ENCODE results near the gene SSNA1.

The SSNA1 gene

GRCh38 chr9:137168904-137169856, 19.3 kb upstream of the SSNA1 start:
- FAIRE-seq, result no peak

DNA sequence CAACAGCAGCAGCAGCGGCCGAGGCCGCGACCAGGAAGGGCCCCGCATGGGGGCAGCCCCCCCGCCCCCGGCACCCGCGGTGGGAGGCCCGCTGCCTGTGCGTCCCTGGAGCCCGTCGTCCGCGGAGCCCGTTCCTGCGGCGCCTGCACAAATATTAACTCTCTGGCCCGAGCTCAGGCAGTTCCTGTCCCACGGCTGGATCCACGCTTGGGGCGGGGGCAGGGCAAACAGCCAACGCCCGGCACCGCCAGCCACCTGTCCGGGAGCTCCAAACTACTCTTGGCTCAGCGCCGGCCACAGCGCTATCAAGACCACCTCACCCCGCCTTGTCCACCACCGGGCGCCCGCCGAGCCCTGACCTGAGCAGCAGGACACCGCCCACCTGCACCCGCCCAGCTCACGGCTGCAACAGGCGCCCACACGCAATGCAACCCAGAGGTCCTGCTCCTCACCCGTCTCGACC, 18.5 kb upstream of the SSNA1 start, which contains the start of gene LRRC26:
LRRC26 (minus strand) TSS at position 156 of the 463 bp plus-strand sequence; CDS start at position 48, 108 bp downstream.
- no peak for FAIRE-seq

- FAIRE-seq, result no peak
These were observed 17.9 kb upstream of the SSNA1 start for GRCh38 chr9:137170486-137171148.

DNA sequence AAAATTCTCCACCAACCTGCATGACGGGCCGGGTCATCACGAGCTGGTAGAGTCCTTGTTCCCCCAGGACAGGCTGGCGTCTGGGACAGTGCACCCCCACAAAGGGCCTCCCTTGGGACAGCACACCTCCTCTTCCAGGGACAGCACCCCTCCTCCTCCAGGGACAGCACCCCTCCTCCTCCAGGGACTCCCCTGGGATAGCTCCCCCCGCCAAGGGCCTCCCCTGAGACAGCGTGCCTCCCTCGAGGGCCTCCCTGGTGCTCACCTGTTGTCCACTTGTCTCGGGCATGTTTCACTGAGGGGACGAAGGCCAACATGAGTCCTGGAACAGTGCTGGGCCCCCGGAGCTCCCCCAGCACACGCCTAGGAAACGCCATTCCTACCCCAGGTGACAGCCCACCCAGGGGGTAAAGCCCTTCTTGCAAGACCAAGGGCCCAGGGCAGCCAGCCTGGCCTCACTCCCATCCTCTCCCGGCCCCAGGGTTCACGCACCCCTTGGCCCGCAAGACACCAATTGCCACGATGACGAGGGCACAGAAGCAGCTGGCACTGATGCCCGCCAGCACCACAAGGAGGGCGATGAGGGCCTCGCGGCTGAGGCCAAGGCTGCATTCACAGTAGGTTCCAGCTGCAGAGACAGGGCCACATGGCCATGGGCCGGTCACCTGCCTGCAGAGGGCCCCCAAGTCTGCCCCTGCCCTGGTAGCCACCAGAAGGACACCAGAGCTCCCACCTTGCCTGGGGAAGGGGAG, 17.2 kb upstream of the SSNA1 start:
- FAIRE-seq, result no peak

DNA sequence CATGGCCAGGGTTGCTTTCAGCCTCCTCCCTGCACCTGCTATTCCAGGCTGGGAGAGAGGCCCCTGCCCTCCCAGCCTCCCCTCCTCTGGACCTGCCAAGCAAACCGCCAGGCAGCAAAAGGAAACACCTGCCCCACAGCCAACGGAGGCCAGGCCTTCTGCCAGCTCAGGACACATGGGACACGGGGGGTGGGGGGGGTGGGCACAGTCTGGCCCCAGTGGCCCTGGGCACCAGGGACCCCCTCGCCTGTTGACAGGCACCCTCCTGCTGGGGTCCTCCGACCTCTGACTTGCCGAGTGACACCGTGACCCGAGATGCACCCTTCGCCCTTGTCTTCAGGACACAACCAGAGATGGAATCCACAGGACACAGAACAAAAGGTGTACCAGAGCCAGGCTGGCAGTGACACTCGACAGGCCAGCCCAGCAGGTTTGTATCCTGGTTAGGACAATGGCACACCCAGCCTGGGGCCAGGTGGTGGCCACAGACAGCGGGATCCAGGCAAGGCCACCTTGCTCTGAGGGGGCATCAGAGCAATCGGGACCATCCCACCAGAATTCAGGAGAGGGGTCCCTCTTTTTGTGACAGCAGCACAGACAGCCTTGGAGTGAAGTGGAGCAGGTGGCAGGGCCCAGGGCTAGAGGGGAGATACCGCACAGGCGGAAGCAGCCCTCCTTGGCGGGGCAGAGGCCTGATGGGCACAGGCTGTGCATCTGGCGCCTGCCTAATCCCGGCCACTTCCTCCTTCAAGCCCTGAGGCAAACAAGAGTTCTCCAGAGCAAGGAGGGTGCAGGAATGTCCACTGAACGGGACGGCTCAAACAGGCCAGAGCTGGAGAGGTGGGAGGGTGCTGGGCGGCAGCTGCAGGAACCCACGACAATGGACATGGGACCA, 15.3 kb upstream of the SSNA1 start:
- FAIRE-seq, result no peak

DNA sequence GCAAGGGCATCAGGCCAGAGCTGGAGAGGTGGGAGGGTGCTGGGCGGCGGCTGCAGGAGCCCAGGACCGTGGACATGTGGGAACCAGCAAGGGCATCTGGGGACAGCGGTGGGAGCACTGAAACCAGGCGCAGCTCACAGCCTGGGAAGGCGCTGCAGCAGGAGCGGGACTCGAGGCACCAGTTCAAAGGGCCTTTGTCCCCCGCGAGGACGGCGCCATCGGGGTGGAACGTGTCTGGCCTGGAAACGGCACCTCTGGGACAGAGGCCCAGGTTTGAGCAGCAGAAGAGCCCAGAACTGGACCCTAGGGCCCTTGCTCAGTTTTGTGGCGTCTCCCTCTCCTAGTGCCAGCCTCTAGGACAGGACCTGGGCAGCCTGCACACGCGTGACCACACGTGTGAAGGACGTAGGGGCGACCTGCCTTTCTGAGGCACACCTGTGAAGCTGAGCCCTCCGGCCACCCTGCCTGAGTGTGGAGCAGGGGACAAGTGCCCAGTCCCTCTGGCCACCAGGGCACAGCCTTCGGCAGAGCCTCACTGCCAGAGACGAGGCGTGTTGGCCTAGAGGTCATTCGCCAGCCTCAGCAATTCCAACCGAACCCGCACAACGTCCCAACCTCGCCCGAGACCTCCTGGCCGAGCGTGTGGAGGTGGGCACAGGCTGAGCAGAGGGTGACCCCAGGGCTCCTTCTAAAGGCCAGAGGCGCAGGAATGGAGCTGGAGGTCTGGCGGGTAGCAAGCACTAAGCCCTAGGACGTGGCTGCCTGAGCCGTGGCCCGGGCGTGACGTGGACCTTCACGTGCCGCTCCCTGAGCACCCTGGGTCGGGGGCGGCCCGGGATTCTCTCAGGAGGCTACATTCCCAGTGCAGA, 14.4 kb upstream of the SSNA1 start:
- no peak for FAIRE-seq

GRCh38 chr9:137174722-137175293, 13.7 kb upstream of the SSNA1 start:
- no peak for FAIRE-seq

- FAIRE-seq, result no peak
These were observed 13.0 kb upstream of the SSNA1 start for GRCh38 chr9:137175345-137175961.

- FAIRE-seq, result no peak
These were observed 11.9 kb upstream of the SSNA1 start for GRCh38 chr9:137176302-137177182.

GRCh38 chr9:137178201-137178938, 10.1 kb upstream of the SSNA1 start:
- FAIRE-seq, result no peak

DNA sequence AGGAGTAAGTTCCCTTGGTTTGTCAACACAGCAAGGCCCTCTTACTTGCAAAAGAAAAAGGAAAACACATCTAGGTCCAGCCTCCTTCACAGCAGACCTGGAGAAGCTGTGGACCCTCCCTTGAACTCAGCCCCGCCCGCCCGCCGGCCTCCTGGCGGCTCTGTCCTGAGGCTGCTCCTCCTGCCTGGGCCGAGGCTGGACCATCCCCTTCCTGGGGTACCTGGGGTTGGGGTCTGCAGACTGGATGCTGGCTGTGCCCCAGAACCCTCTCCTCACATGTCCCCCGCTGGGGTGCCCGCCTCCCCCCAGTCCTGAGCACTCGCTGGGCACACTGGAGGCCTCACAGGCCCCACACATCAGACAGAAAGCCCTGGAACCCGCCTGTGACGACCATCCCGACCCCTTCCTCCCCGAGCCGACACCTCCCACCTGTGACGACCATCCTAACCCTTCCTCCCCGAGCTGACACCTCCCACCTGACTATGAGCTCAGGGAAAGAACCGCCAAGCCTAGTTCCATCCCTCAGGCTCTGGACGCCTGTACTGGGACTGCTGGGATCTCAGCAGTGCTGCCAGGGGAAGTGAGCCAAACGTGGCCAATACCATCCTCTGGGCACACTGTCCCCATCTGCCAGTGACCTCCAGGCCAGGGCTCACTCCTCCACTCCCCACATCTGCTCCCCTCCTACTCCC, 9.4 kb upstream of the SSNA1 start:
- FAIRE-seq, result no peak

DNA sequence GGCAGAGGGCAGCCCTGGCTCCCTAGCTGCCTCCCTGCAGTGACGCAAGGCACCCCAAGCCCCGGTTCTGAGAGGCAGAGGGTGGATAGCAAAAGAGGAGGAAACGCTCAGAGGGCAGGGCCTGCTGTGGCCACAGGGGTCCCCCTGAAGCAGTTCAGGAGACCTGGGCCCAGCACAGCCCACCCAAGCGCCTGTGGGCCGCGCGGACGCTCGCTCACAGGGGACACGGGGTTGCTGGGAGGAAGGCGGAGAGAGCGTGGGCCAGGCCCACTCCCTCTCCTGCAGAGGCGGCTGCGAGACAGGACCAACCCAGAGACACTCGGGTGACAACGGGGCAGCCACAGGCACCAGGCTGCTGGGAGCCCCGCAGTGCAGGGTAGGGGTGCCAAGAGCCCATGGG, 8.7 kb upstream of the SSNA1 start:
- no peak for FAIRE-seq

DNA sequence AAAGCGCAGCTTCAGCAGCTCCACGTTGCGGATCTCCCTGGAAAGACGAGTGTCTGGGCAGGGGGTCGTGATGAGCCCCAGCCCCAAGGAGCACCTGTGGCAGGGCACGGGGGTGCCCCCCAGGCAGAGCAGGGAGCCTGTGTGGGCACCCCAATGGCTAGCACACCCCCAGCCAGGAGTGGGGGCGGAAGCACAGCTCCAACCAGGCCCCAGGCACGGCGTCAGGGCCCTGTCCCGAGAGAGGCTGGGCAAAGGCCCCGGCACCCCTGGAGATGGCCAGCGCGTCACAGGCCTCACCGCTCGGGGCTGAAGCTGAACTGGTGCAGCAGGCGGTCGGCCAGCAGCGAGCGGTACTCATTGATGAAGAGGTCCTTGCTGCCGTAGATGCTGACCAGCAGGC, 8.0 kb upstream of the SSNA1 start:
- no peak for FAIRE-seq

- no peak for FAIRE-seq
These were observed 6.8 kb upstream of the SSNA1 start for GRCh38 chr9:137181680-137182079.

DNA sequence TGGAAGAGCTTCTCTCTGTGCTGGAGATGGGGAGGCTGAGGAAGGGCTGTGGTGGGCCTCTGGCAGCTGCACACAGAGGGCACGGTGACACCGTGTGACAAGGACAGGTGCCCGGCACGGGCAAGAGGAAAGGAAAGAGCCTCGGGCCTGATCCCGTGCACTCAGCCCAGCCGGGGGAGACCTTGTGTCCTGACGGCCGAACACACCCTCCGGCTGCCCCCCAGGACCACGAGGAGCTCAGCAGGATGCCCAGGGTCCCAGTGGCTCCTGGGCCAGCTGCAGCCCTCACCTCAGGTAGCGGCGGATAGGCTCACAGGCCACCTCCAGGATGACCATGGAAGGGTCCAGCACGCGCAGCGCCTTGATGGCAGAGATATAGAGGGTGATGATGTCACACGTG, 5.6 kb upstream of the SSNA1 start:
- no peak for FAIRE-seq

GRCh38 chr9:137183980-137184595, 4.4 kb upstream of the SSNA1 start:
- no peak for FAIRE-seq
